ENCODE measurements around the gene DCANP1.

- TF ChIP-seq CTCF (IDR thresholded peaks at IDR 0.05) (no peak), ZFX (IDR thresholded peaks at IDR 0.05; ENCODE audit: borderline replicate concordance) (no peak)
These were observed 942 bp downstream of the DCANP1 start for GRCh38 chr5:135446206-135446605.

Data from 22Rv1 (cell line).